HepG2 (cell line): ENCODE results near the gene LMAN2. TPM values are rescaled to one million over a fixed set of nuclear protein-coding genes. Genes with fewer than 3 reads are reported as not detected.

Experiments
- ATAC-seq: fragments of 200-7000 bp; cut with Tn5 transposase; 3 replicates; pipeline ENCODE4 v1.9.1; 2020; ENCODE audit warnings: mild to moderate bottlenecking, moderate library complexity
- BruUV-seq: library from RNA; stranded (reverse); fragments of 400-500 nt; replicated peaks from 2 replicates; lab custom pipeline; 2021; lab: Mats Ljungman, UMichigan
- CTCF ChIA-PET: fragments of 300-600 bp; formaldehyde crosslinking; extraction: SDS; loops from one replicate; lab custom pipeline; 2021; ENCODE audit warnings: low total read pairs, inconsistent platforms, low intra/inter-chr PET ratio; lab: Yijun Ruan, JAX
- POLR2A ChIA-PET: fragments of 350-600 bp; sonication (Branson Sonifier 250); formaldehyde crosslinking; loops from one replicate; lab custom pipeline; 2020; ENCODE audit warnings: antibody characterized with exemption, inconsistent platforms; lab: Yijun Ruan, JAX
- DNase-seq: peaks from one replicate; pipeline ENCODE4 v3.0.0-alpha.2; 2015; ENCODE audit warnings: low spot score
- FAIRE-seq: peaks from 3 replicates; lab custom pipeline; 2011; peaks lifted over from hg19 to GRCh38; lab: Jason Lieb, UNC
- H2AFZ ChIP-seq: one replicate; pipeline ENCODE4 v1.6.1; 2011; ENCODE audit warnings: low read length, inconsistent platforms
- H3K27ac ChIP-seq: fragments of 300-600 bp; 3 replicates; pipeline ENCODE4 v1.8.0; 2011; ENCODE audit warnings: mixed run types, mild to moderate bottlenecking, mixed read lengths, low read length, inconsistent platforms; ENCODE audit not compliant: insufficient read depth; ENCODE audit errors: extremely low read length
- H3K27me3 ChIP-seq, 2 experiments: fragments of 200-600 bp in 1 of 2; 2 replicates in 1 of 2; 3 replicates in 1 of 2; pipeline versions ENCODE4 v1.6.0 to v1.8.0; 2011; ENCODE audit warnings: low read length in 2 of 2, mild to moderate bottlenecking in 2 of 2, moderate library complexity in 2 of 2, inconsistent platforms in 1 of 2; ENCODE audit not compliant: insufficient read depth in 2 of 2, control insufficient read depth in 1 of 2
- H3K36me3 ChIP-seq, 2 experiments: fragments of 200-600 bp in 1 of 2; replicated peaks in 1 of 2; 2 replicates in 1 of 2; 3 replicates in 1 of 2; pipeline versions ENCODE4 v1.5.1 to v1.8.0; 2011; ENCODE audit warnings: low read length in 2 of 2, inconsistent platforms in 1 of 2; ENCODE audit not compliant: insufficient read depth in 2 of 2, control insufficient read depth in 1 of 2
- H3K4me1 ChIP-seq: 2 replicates; pipeline ENCODE4 v1.5.1; 2012; ENCODE audit warnings: low read length, inconsistent platforms; ENCODE audit not compliant: insufficient read depth
- H3K4me2 ChIP-seq: 2 replicates; pipeline ENCODE4 v1.6.0; 2011; ENCODE audit warnings: low read depth, low read length, inconsistent platforms
- H3K4me3 ChIP-seq, 3 experiments: fragments of 200-600 bp in 1 of 3; sonication (generic), shearing (Covaris generic) in 1 of 3; replicated peaks in 1 of 3; 2 replicates each; pipeline ENCODE4 v1.5.1; 2011 to 2016; ENCODE audit warnings: low read length in 3 of 3, inconsistent platforms in 2 of 3, low read depth in 2 of 3, mild to moderate bottlenecking in 2 of 3, control low read depth in 1 of 3, mixed read lengths in 1 of 3; ENCODE audit not compliant: insufficient read depth in 1 of 3
- H3K79me2 ChIP-seq: one replicate; pipeline ENCODE4 v1.6.1; 2011; ENCODE audit warnings: low read length, inconsistent platforms; ENCODE audit not compliant: insufficient read depth
- H3K9ac ChIP-seq: 2 replicates; pipeline ENCODE4 v1.6.0; 2011; ENCODE audit warnings: mild to moderate bottlenecking, low read depth, low read length, inconsistent platforms; ENCODE audit not compliant: insufficient read depth
- H3K9me3 ChIP-seq: 2 replicates; pipeline ENCODE4 v1.5.1; 2012; ENCODE audit warnings: mild to moderate bottlenecking, low read length
- H4K20me1 ChIP-seq: 2 replicates; pipeline ENCODE4 v1.6.0; 2011; ENCODE audit warnings: inconsistent platforms, mild to moderate bottlenecking, low read length, moderate library complexity; ENCODE audit not compliant: insufficient read depth
- ARNT2 ChIP-seq: sonication (generic); formaldehyde crosslinking; IDR thresholded peaks from 2 replicates; pipeline ENCODE4 v1.8.0; 2022; ENCODE audit warnings: mild to moderate bottlenecking, low read depth, missing genetic modification reagents, moderate library complexity
- CCAR2 ChIP-seq: fragments of 200-400 bp; formaldehyde crosslinking; optimal IDR thresholded peaks from 2 replicates; pipeline ENCODE3; 2018; ENCODE audit warnings: low read depth, mild to moderate bottlenecking, low read length, moderate library complexity
- DNMT1 ChIP-seq: sonication (generic); formaldehyde crosslinking; IDR thresholded peaks from 2 replicates; pipeline ENCODE4 v1.5.1; 2020; ENCODE audit warnings: mild to moderate bottlenecking, missing genetic modification reagents
- SAP130 ChIP-seq: IDR thresholded peaks from 2 replicates; pipeline ENCODE4 v1.6.1; 2016; ENCODE audit warnings: low read depth
- XBP1 ChIP-seq: sonication (generic); formaldehyde crosslinking; IDR thresholded peaks from 2 replicates; pipeline ENCODE4 v1.5.0; 2020; ENCODE audit warnings: missing genetic modification reagents
- ZNF143 ChIP-seq: sonication (generic); formaldehyde crosslinking; IDR thresholded peaks from 2 replicates; pipeline ENCODE4 v1.4.0; 2020; ENCODE audit warnings: missing genetic modification reagents
- ZNF232 ChIP-seq: sonication (generic); formaldehyde crosslinking; IDR thresholded peaks from 2 replicates; pipeline ENCODE4 v1.4.0; 2020; ENCODE audit warnings: missing genetic modification reagents, borderline replicate concordance
- ZNF512B ChIP-seq: sonication (generic); formaldehyde crosslinking; IDR thresholded peaks from 2 replicates; pipeline ENCODE4 v1.5.1; 2020; ENCODE audit warnings: missing genetic modification reagents, mild to moderate bottlenecking, borderline replicate concordance
- ZNF841 ChIP-seq: sonication (generic); formaldehyde crosslinking; IDR thresholded peaks from 2 replicates; pipeline ENCODE4 v1.8.1; 2023; ENCODE audit warnings: missing genetic modification reagents, borderline replicate concordance
- ZNF878 ChIP-seq: sonication (generic); formaldehyde crosslinking; IDR thresholded peaks from 2 replicates; pipeline ENCODE4 v1.8.1; 2023; ENCODE audit warnings: mild to moderate bottlenecking, missing genetic modification reagents, moderate library complexity
- WGBS: methylation state at CpG from one replicate; pipeline ENCODE4 v1.1.6; 2017; ENCODE audit warnings: low lambda C conversion rate; 5-methylcytosine and 5-hydroxymethylcytosine counted together
- in situ Hi-C: cut with HindIII; loops from 2 replicates; pipeline ENCODE4 v1.10.0; 2017; ENCODE audit warnings: low pct_unique_long_range_greater_than_20kb; ENCODE audit not compliant: extremely low pct_ligation_motif_present
- intact Hi-C: fragments of 100-400 bp; cut with micrococcal nuclease; formaldehyde crosslinking; loops from one replicate; pipeline ENCODE4 v1.10.0; 2022; ENCODE audit not compliant: unreplicated experiment
- polyA plus RNA-seq, 8 experiments: library from polyadenylated mRNA; depleted of rRNA in 3 of 8; stranded (reverse) in 7 of 8; unstranded in 1 of 8; fragments of >200 nt; fragmentation: Illumina TruSeq in 4 of 8; extraction: Trizol in 4 of 8; gene quantifications; 2 replicates each; pipeline versions ENCODE4 v1.2.1 to v1.2.3, GENCODE V29; 2011 to 2016; ENCODE audit warnings: low read depth in 4 of 8, missing spikeins in 1 of 8, mixed read lengths in 1 of 8; ENCODE audit not compliant: insufficient read depth in 1 of 8
- total RNA-seq, 5 experiments: library from RNA; depleted of rRNA; stranded (reverse); fragments of >200 nt; fragmentation: Illumina TruSeq; extraction: Trizol; gene quantifications; 2 replicates each; pipeline ENCODE4 v1.2.3, GENCODE V29; 2016; ENCODE audit warnings: low read depth in 1 of 5
- TF ChIP-seq, protein P1 (sequence below): sonication (generic); formaldehyde crosslinking; IDR thresholded peaks from 2 replicates; pipeline ENCODE4 v1.5.1; 2020; ENCODE audit warnings: mild to moderate bottlenecking, missing genetic modification reagents, moderate library complexity

Gene LMAN2
- total and polyA plus RNA-seq, 2 of the 13 experiments (the other 11 are each of a cell fraction or from before 2014, with no cell fraction given) = 191 to 197 TPM

- no peak for ATAC-seq
- 54% methylated on average over 3 of the region's 3 CpGs for WGBS
These were observed 5.3 kb upstream of the LMAN2 start for GRCh38 chr5:177356746-177357145.

DNA sequence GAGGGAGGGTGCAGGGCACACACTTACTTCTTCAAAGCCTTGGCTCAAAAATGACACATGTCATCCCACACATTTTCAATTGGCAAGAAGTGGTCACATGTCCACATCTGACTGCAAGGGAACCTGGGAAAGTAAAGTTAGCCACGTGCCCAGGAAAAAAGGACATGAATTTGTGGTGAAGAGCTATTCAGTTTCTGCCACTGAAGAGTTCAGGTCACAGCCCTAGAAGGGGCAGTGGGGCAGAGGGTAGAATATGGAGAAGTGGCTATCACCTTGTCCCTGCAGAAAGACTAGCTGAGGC, 4.3 kb upstream of the LMAN2 start:
- DNase-seq (no peak), FAIRE-seq (no peak), ATAC-seq (no peak)
- ChIA-PET CTCF (no interaction called here), POLR2A (interaction anchor here (0.6 to 6.8 kb wide), 4 partner anchors 10 to 23 kb away, joined by 3 to 84 read pairs (median 64); no protein-coding TSS in a partner anchor)
- Histone ChIP-seq H3K4me2 (no peak overlapping the region), H3K9ac (no peak overlapping the region), H3K4me3 (no peak overlapping the region), H3K27me3 (peaks cover 0 to 6% of the 10 kb centered on the region in 2 experiments; a peak in 1 of 5 replicates), H3K9me3 (no peaks in the 10 kb centered on the region), H3K27ac (no peak overlapping the region), H3K4me1 (peaks cover 87% of the 10 kb centered on the region), H4K20me1 (no peaks in the 10 kb centered on the region), H2AFZ (no peak overlapping the region), H3K79me2 (peaks cover 6% of the 10 kb centered on the region), H3K36me3 (no peaks in the 10 kb centered on the region)
- in situ Hi-C loops (loop anchor here (25.0 kb wide), 1 partner anchor 819 kb away; the partner anchor contains the start of genes CDHR2 and RNF44), intact Hi-C loops (no loop called here)
- 33% methylated on average over 1 of the region's 1 CpG for WGBS
- BruUV-seq = no TSS peak
- TF ChIP-seq ARNT2 (no peak), SAP130 (0 out of 2 replicates have a peak, but pooled peaks have one; percentile 13), ZNF143 (peak; percentile 57; the same call in 1 of the 2 replicates), ZNF512B (CRISPR knock-in tag) (no peak), XBP1 (CRISPR knock-in tag) (no peak), ZNF878 (CRISPR knock-in tag) (no peak)
- TF ChIP-seq, protein P1, sequence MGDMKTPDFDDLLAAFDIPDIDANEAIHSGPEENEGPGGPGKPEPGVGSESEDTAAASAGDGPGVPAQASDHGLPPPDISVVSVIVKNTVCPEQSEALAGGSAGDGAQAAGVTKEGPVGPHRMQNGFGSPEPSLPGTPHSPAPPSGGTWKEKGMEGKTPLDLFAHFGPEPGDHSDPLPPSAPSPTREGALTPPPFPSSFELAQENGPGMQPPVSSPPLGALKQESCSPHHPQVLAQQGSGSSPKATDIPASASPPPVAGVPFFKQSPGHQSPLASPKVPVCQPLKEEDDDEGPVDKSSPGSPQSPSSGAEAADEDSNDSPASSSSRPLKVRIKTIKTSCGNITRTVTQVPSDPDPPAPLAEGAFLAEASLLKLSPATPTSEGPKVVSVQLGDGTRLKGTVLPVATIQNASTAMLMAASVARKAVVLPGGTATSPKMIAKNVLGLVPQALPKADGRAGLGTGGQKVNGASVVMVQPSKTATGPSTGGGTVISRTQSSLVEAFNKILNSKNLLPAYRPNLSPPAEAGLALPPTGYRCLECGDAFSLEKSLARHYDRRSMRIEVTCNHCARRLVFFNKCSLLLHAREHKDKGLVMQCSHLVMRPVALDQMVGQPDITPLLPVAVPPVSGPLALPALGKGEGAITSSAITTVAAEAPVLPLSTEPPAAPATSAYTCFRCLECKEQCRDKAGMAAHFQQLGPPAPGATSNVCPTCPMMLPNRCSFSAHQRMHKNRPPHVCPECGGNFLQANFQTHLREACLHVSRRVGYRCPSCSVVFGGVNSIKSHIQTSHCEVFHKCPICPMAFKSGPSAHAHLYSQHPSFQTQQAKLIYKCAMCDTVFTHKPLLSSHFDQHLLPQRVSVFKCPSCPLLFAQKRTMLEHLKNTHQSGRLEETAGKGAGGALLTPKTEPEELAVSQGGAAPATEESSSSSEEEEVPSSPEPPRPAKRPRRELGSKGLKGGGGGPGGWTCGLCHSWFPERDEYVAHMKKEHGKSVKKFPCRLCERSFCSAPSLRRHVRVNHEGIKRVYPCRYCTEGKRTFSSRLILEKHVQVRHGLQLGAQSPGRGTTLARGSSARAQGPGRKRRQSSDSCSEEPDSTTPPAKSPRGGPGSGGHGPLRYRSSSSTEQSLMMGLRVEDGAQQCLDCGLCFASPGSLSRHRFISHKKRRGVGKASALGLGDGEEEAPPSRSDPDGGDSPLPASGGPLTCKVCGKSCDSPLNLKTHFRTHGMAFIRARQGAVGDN (CRISPR knock-in tag) = no peak

More at GRCh38 chr5:177356746-177357145, 5.3 kb upstream of the LMAN2 start:
- Histone ChIP-seq H3K27ac (no peak overlapping the region), H3K4me1 (peaks cover 96% of the 10 kb centered on the region), H3K4me3 (no peak overlapping the region), H3K27me3 (peaks cover 0 to 15% of the 10 kb centered on the region in 2 experiments; a peak in 3 of 5 replicates), H3K79me2 (no peaks in the 10 kb centered on the region), H3K36me3 (no peaks in the 10 kb centered on the region), H3K9ac (no peak overlapping the region), H2AFZ (no peak overlapping the region), H3K4me2 (no peak overlapping the region), H3K9me3 (no peaks in the 10 kb centered on the region), H4K20me1 (no peaks in the 10 kb centered on the region)
- in situ Hi-C loops (loop anchor here (25.0 kb wide), 1 partner anchor 819 kb away; the partner anchor contains the start of genes CDHR2 and RNF44), intact Hi-C loops (no loop called here)
- TF ChIP-seq DNMT1 (CRISPR knock-in tag) (no peak), CCAR2 (no peak), ZNF232 (no peak), ZNF841 (no peak)
- DNase-seq (no peak), FAIRE-seq (no peak)
- BruUV-seq = no TSS peak
- ChIA-PET POLR2A (interaction anchor here (1.6 to 6.5 kb wide), 3 partner anchors 10 to 22 kb away, joined by 12 to 77 read pairs (median 50); no protein-coding TSS in a partner anchor), CTCF (no interaction called here)
